ENCODE results near the gene ADAMTS18.

- no peak for TF ChIP-seq ZBTB7A (tag by site-specific recombination; IDR thresholded peaks at IDR 0.05; ENCODE audit: low read depth)
- no peak for TF ChIP-seq ZNF549 (tag by site-specific recombination; IDR thresholded peaks at IDR 0.05)
- TF ChIP-seq ZNF398 (tag by site-specific recombination; IDR thresholded peaks at IDR 0.05), result no peak
Measured at GRCh38 chr16:77402118-77402517, 32.7 kb downstream of the ADAMTS18 start.

All from HEK293 (cell line).